ACC112 (cell line): ENCODE measurements around the gene PGBD5.

Experiments used
- H2AFZ ChIP-seq: fragments of 200-600 bp; sonication (generic); one replicate; pipeline ENCODE4 v1.6.0; 2017; ENCODE audit warnings: antibody characterized with exemption, low read length; ENCODE audit not compliant: unreplicated experiment
- H3K27ac ChIP-seq: fragments of 200-600 bp; sonication (generic); 2 replicates; pipeline ENCODE4 v1.5.1; 2014; ENCODE audit warnings: low read depth, mild to moderate bottlenecking, antibody characterized with exemption, low read length, moderate library complexity
- H3K27me3 ChIP-seq: fragments of 200-600 bp; sonication (generic); 2 replicates; pipeline ENCODE4 v1.6.1; 2014; ENCODE audit warnings: mild to moderate bottlenecking, antibody characterized with exemption, low read length, moderate library complexity, mixed read lengths; ENCODE audit not compliant: insufficient read depth
- H3K36me3 ChIP-seq: fragments of 200-600 bp; sonication (generic); 2 replicates; pipeline ENCODE4 v1.6.1; 2016; ENCODE audit warnings: mild to moderate bottlenecking, antibody characterized with exemption, low read length, moderate library complexity, mixed read lengths; ENCODE audit not compliant: insufficient read depth
- H3K4me1 ChIP-seq: fragments of 200-600 bp; sonication (generic); one replicate; pipeline ENCODE4 v1.6.1; 2016; ENCODE audit warnings: low read length, mixed read lengths; ENCODE audit not compliant: insufficient read depth, unreplicated experiment, control insufficient read depth
- H3K4me3 ChIP-seq: fragments of 200-600 bp; sonication (generic); 2 replicates; pipeline ENCODE4 v1.5.1; 2014; ENCODE audit warnings: mild to moderate bottlenecking, low read depth, low read length
- H3K79me2 ChIP-seq: fragments of 200-600 bp; sonication (generic); one replicate; pipeline ENCODE4 v1.6.0; 2016; ENCODE audit warnings: low read length; ENCODE audit not compliant: control insufficient read depth, unreplicated experiment, insufficient read depth

Gene PGBD5

DNA sequence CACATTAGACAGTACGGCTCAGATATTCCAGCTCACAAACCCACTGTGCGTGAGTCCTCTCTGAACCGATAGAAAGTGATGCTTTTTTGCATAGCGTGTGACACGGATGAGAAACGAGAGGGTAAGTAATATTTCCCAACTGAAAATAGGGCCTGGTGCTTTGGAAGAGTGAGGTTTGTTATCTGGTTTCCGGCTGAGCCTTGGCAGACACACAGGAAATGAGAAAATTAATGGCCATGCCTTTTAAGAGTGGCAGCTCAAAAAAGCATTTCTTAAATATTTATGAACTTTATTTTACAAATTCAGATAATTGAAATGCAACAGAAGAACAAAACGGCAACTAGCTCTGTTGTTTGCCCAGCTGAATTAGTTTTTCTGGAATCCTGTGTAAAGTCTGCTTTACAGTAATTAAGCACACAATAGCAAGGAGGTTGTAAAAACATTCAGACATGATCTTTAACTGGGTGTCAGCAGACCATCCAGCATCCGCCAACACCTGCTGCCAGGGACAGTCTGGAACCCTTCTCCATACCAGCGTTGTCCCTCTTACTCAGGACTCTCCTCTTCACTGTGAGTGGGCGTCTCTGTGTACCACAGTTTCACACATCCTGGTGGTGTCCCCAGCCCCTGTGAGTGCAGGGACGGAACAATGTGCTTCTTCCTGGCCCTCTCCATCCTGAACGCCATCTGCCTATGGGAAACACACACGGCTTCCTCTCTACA is 155.4 kb downstream of the PGBD5 start:
- H3K79me2 ChIP-seq = no peaks in the 10 kb centered on the region
- peaks cover 5% of the 10 kb centered on the region for H3K4me1 ChIP-seq
- peaks cover 8% of the 10 kb centered on the region; the same call in 1 of the 2 replicates for H3K36me3 ChIP-seq
- no peak overlapping the region for H2AFZ ChIP-seq
- H3K27ac ChIP-seq = peak overlapping the region; percentile 60
- H3K4me3 ChIP-seq = no peak overlapping the region
- no peaks in the 10 kb centered on the region for H3K27me3 ChIP-seq

DNA sequence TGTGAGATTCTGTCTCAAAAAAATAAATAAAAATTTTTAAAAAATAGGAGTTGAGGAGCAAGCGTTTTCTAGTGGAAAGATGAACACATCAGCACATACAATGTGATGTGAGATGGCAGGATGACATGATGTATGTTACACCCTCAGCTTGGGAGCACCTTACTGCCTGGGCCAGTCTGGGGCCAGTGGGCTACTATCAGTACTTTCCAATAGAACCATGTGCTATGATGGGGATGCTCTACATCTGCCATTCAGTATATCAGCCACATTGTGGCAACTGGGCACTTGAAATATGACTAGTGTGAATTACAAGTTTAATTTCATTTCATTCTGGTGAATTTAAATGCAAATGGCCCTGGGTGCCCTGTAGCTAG is 156.0 kb downstream of the PGBD5 start:
- H3K4me1 ChIP-seq = peaks cover 5% of the 10 kb centered on the region
- no peak overlapping the region for H2AFZ ChIP-seq
- H3K27me3 ChIP-seq = no peaks in the 10 kb centered on the region
- peak overlapping the region; percentile 60 for H3K27ac ChIP-seq
- H3K79me2 ChIP-seq = no peaks in the 10 kb centered on the region
- no peak overlapping the region for H3K4me3 ChIP-seq
- peaks cover 3% of the 10 kb centered on the region; the same call in 1 of the 2 replicates for H3K36me3 ChIP-seq

DNA sequence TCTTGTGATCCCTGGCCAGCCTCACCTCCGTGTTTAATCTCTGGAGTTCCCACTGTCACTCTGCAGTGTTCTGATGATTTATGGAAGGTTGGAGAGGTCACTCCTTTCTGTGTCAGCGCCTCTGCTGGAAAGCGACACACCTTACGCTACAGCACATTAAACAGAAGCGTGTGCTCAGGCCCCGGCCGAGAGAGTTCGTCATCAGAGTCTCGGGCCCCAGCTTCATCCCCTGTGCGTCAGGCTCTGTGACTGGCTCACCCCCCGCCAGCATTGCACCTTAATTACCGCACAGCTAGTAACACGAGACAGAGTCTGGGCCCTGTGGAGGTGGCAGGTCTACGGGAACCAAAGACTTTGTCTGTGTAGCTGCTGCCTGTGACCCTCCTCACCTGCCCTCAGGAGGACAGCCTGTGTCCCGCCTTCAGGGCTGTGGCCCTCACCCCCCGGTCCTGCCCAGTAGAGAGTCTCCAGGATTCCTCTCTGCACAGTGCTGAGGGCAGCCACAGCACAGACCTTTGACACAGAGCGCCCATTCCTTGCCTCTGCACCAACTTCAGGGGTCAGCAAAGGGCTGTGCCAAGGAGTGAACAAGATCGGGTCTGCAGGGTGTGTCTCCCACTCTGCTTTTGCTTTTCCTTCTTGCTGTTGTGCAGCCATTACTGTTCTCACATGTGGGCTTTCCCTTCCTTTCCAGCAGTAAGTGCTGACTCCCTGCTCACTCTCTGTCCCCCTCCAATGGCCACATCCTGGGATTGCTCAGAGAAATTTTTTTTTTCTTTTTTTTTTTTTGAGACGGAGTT is 157.6 kb downstream of the PGBD5 start:
- no peak overlapping the region for H2AFZ ChIP-seq
- H3K27me3 ChIP-seq = no peaks in the 10 kb centered on the region
- no peaks in the 10 kb centered on the region for H3K36me3 ChIP-seq
- no peak overlapping the region for H3K27ac ChIP-seq
- peaks cover 5% of the 10 kb centered on the region for H3K4me1 ChIP-seq
- H3K79me2 ChIP-seq = no peaks in the 10 kb centered on the region
- H3K4me3 ChIP-seq = no peak overlapping the region

DNA sequence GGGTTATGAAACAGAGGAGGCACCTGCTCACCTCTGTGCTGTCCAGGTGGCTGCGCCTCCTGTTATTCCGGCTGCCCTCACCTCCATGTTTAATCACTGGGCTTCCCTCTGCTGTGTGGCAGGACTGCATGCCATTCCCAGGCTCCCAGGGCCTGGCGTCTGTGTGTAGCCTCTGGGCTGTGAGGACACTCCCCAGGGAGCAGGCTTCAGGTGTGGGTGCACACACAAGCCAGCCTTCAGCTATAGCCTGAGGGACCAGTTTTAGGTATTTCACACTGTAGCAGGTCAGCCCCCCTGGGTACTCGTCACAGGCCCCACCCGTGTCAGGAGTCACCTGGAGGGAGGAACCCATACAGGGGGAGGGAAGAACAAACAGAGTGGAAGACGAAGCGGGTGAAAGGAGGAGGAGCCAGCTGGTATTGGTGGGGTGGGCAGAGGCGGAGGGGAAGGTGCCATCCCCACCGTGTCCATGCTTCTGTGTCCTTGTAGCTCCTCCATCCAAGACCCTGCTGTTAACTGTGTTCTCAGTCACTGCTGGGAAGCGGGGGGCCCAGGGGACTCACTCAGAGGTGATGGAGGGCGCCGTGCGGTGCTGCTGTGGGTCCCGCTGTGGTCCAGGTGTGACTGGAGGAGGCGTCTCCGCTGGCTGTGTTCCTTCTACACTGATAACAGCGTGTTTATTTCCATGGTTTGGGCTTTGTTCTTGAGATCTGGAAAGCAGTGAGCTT is 158.6 kb downstream of the PGBD5 start:
- no peaks in the 10 kb centered on the region for H3K79me2 ChIP-seq

DNA sequence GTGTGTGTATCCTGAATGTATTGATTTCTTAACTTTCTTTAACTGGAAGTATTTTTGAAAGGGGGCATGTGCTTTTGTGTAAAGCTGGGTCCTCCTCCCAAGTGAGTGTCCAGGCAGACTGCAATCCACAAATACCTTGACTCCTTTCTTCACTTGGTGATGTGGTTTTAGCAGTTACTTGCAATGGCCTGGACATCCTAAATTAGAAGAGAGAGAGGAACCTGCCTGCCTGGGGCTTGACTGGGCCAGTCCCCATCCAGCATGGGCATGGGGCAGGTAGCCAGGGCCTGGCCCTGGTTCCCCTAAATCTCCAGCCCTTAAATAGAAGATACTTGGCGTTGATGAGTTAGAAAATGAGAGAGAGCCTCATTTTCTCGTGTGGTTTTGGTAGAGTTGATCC is 159.7 kb downstream of the PGBD5 start:
- Histone ChIP-seq H2AFZ (no peak overlapping the region), H3K4me1 (peaks cover 5% of the 10 kb centered on the region), H3K4me3 (no peak overlapping the region), H3K36me3 (no peaks in the 10 kb centered on the region), H3K27ac (no peak overlapping the region), H3K27me3 (no peaks in the 10 kb centered on the region), H3K79me2 (no peaks in the 10 kb centered on the region)

More for the DNA sequence above, 158.6 kb downstream of the PGBD5 start:
- Histone ChIP-seq H2AFZ (no peak overlapping the region), H3K36me3 (no peaks in the 10 kb centered on the region), H3K4me1 (peaks cover 5% of the 10 kb centered on the region), H3K27ac (no peak overlapping the region), H3K27me3 (no peaks in the 10 kb centered on the region), H3K4me3 (no peak overlapping the region)

DNA sequence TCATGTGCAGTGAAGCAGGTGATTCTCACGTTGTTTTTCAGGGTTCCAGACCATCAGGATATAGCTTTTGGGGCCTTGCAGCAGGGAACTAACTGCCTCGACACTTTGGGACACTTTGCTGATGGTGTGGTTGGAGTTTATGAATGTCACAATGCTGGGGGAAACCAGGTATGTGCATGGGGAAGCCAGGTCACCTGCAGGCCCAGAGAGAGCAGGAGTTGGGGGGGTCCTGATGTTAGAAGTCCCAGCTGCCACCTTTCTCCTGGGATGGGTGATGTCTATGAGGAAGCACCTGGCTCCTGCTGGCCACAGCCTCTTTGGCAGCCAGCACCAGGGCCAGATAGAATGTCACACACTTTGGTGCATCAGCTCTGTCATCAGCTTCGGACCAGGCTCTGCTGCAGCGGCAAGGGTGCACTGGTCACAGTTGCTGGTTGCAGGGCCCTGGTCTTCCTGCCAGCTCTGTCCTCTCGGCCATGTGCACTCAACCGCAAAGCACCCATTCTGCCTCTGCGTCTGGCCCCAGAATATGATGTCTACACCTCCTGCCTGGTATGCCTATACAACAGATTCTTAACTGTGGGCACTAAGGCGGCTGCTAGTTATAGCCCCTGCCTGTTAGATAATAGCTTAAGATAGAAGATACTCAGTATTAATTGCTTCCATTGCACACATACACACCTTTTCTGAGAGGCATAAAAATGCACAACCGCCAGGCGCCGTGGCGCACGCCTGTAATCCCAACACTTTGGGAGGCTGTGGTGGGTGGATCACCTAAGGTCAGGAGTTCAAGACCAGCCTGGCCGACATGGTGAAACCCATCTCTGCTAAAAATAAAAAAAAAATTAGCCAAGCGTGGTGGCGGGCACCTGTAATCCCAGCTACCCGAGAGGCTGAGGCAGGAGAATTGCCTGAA is 160.7 kb downstream of the PGBD5 start:
- Histone ChIP-seq H2AFZ (no peak overlapping the region), H3K27me3 (no peaks in the 10 kb centered on the region), H3K4me1 (peaks cover 4% of the 10 kb centered on the region), H3K36me3 (0 out of 2 replicates have a peak, but pooled peaks cover 5% of the 10 kb centered on the region), H3K4me3 (no peak overlapping the region), H3K27ac (no peak overlapping the region), H3K79me2 (no peaks in the 10 kb centered on the region)
